Mesenchymal stem cell (in vitro differentiated cells and primary cell): ENCODE measurements around the gene METTL3.

Experiments used
- DNase-seq: peaks from one replicate; pipeline ENCODE4 v3.0.0-alpha.2; 2013
- H2AFZ ChIP-seq: one replicate; pipeline ENCODE4 v1.6.1; 2013; ENCODE audit warnings: low read depth, mild to moderate bottlenecking, control low read depth, inconsistent platforms, low read length, moderate library complexity
- H2AK5ac ChIP-seq: 2 replicates; pipeline ENCODE4 v1.6.1; 2013; ENCODE audit warnings: low read length, moderate library complexity, mild to moderate bottlenecking, inconsistent platforms; ENCODE audit not compliant: severe bottlenecking
- H2BK120ac ChIP-seq: one replicate; pipeline ENCODE4 v1.6.1; 2013; ENCODE audit warnings: low read depth, mild to moderate bottlenecking, inconsistent platforms, low read length, moderate library complexity
- H2BK12ac ChIP-seq, 2 experiments: one replicate each; pipeline ENCODE4 v1.6.1; 2013; ENCODE audit warnings: inconsistent platforms in 2 of 2, low read length in 2 of 2, mild to moderate bottlenecking in 2 of 2, moderate library complexity in 2 of 2, control low read depth in 1 of 2
- H2BK15ac ChIP-seq: one replicate; pipeline ENCODE4 v1.6.1; 2013; ENCODE audit warnings: mild to moderate bottlenecking, low read depth, inconsistent platforms; ENCODE audit not compliant: poor library complexity, severe bottlenecking
- H2BK5ac ChIP-seq: 2 replicates; pipeline ENCODE4 v1.6.1; 2013; ENCODE audit warnings: low read depth, mild to moderate bottlenecking, low read length, control low read depth, inconsistent platforms; ENCODE audit not compliant: poor library complexity, severe bottlenecking
- H3K14ac ChIP-seq, 2 experiments: one replicate each; pipeline ENCODE4 v1.6.1; 2013; ENCODE audit warnings: inconsistent platforms in 2 of 2, low read length in 2 of 2, control low read depth in 1 of 2, mild to moderate bottlenecking in 1 of 2, moderate library complexity in 1 of 2
- H3K18ac ChIP-seq, 2 experiments: one replicate each; pipeline ENCODE4 v1.6.1; 2013; ENCODE audit warnings: inconsistent platforms in 2 of 2, low read length in 2 of 2, control low read depth in 1 of 2, low read depth in 1 of 2, mild to moderate bottlenecking in 1 of 2
- H3K23ac ChIP-seq, 2 experiments: one replicate each; pipeline ENCODE4 v1.6.1; 2013; ENCODE audit warnings: inconsistent platforms in 2 of 2, low read length in 2 of 2, mild to moderate bottlenecking in 2 of 2, moderate library complexity in 2 of 2, control low read depth in 1 of 2
- H3K27ac ChIP-seq: 2 replicates; pipeline ENCODE4 v1.5.1; 2013; ENCODE audit warnings: mild to moderate bottlenecking, moderate library complexity, low read length, control low read depth, inconsistent platforms; ENCODE audit not compliant: poor library complexity, severe bottlenecking
- H3K27me3 ChIP-seq, 2 experiments: 2 replicates each; pipeline versions ENCODE4 v1.6.1 to v1.7.0; 2013; ENCODE audit warnings: low read length in 2 of 2, mild to moderate bottlenecking in 2 of 2, moderate library complexity in 2 of 2, control low read depth in 1 of 2, inconsistent platforms in 1 of 2; ENCODE audit not compliant: control insufficient read depth in 1 of 2, insufficient read depth in 1 of 2
- H3K36me3 ChIP-seq, 2 experiments: 2 replicates each; pipeline versions ENCODE4 v1.6.1 to v1.7.0; 2013; ENCODE audit warnings: low read length in 2 of 2, control low read depth in 1 of 2, inconsistent platforms in 1 of 2, low read depth in 1 of 2, mild to moderate bottlenecking in 1 of 2; ENCODE audit not compliant: insufficient read depth in 2 of 2, control insufficient read depth in 1 of 2
- H3K4ac ChIP-seq, 2 experiments: one replicate each; pipeline ENCODE4 v1.6.1; 2013; ENCODE audit warnings: inconsistent platforms in 2 of 2, low read length in 2 of 2, mild to moderate bottlenecking in 2 of 2, moderate library complexity in 2 of 2, control low read depth in 1 of 2, low read depth in 1 of 2
- H3K4me1 ChIP-seq: 2 replicates; pipeline ENCODE4 v1.6.1; 2013; ENCODE audit warnings: low read depth, low read length, control low read depth; ENCODE audit not compliant: control insufficient read depth, insufficient read depth
- H3K4me2 ChIP-seq: 2 replicates; pipeline ENCODE4 v1.6.1; 2013; ENCODE audit warnings: low read length, mild to moderate bottlenecking, inconsistent platforms; ENCODE audit not compliant: poor library complexity, severe bottlenecking
- H3K4me3 ChIP-seq, 2 experiments: 2 replicates each; pipeline versions ENCODE4 v1.5.1 to v1.7.0; 2013; ENCODE audit warnings: low read length in 2 of 2, mild to moderate bottlenecking in 2 of 2, control low read depth in 1 of 2, low read depth in 1 of 2; ENCODE audit not compliant: insufficient read depth in 1 of 2
- H3K79me1 ChIP-seq: replicated peaks from 2 replicates; pipeline ENCODE4 v1.6.1; 2013; ENCODE audit warnings: mild to moderate bottlenecking, control low read depth, low read length, inconsistent platforms; ENCODE audit not compliant: poor library complexity, severe bottlenecking
- H3K9ac ChIP-seq: 2 replicates; pipeline ENCODE4 v1.7.0; 2013; ENCODE audit warnings: mild to moderate bottlenecking, low read length, moderate library complexity
- H3K9me3 ChIP-seq: 2 replicates; pipeline ENCODE4 v1.7.0; 2013; ENCODE audit warnings: mild to moderate bottlenecking, low read length; ENCODE audit not compliant: control insufficient read depth
- H4K8ac ChIP-seq: one replicate; pipeline ENCODE4 v1.6.1; 2013; ENCODE audit warnings: inconsistent platforms, mild to moderate bottlenecking, low read length, moderate library complexity
- H4K91ac ChIP-seq: one replicate; pipeline ENCODE4 v1.6.1; 2013; ENCODE audit warnings: mild to moderate bottlenecking, low read length, inconsistent platforms
- WGBS: methylation state at CpG from one replicate; pipeline ENCODE4 v1.1.7; 2013; ENCODE audit warnings: mixed read lengths; 5-methylcytosine and 5-hydroxymethylcytosine counted together

The METTL3 gene

GRCh38 chr14:21543521-21543960 is 32.4 kb upstream of the METTL3 start:
- Histone ChIP-seq H3K18ac (no peak overlapping the region), H3K27me3 (peaks cover 16 to 21% of the 10 kb centered on the region in 2 experiments)
- 31% methylated on average over 5 of the region's 7 CpGs for WGBS

GRCh38 chr14:21541413-21542074 is 30.4 kb upstream of the METTL3 start:
- no peak overlapping the region for H3K9ac ChIP-seq
- H3K14ac ChIP-seq = no peak overlapping the region
- H4K8ac ChIP-seq = no peak overlapping the region
- no peaks in the 10 kb centered on the region for H3K79me1 ChIP-seq
- no peaks in the 10 kb centered on the region for H3K36me3 ChIP-seq
- no peak overlapping the region for H3K23ac ChIP-seq
- H3K4me2 ChIP-seq = no peak overlapping the region
- H2BK5ac ChIP-seq = no peak overlapping the region
- H3K9me3 ChIP-seq = no peaks in the 10 kb centered on the region
- H2BK15ac ChIP-seq = no peak overlapping the region
- no peak overlapping the region for H2AFZ ChIP-seq
- no peak overlapping the region for H2BK120ac ChIP-seq
- H3K18ac ChIP-seq = no peak overlapping the region
- no peak overlapping the region for H2BK12ac ChIP-seq
- no peak overlapping the region for H4K91ac ChIP-seq
- DNase-seq = no peak
- H3K4ac ChIP-seq = no peak overlapping the region
- H3K4me3 ChIP-seq = no peak overlapping the region
- 100% methylated on average over 4 of the region's 9 CpGs for WGBS
- no peak overlapping the region for H3K27ac ChIP-seq
- H3K27me3 ChIP-seq = peaks cover 34 to 39% of the 10 kb centered on the region in 2 experiments
- H2AK5ac ChIP-seq = no peak overlapping the region
- H3K4me1 ChIP-seq = peaks cover 3% of the 10 kb centered on the region

More at GRCh38 chr14:21543521-21543960, 32.4 kb upstream of the METTL3 start:
- no peaks in the 10 kb centered on the region for H3K36me3 ChIP-seq
- H3K4ac ChIP-seq = no peak overlapping the region
- no peak overlapping the region for H2AK5ac ChIP-seq
- no peak overlapping the region for H2BK12ac ChIP-seq
- H3K27ac ChIP-seq = no peak overlapping the region
- H3K79me1 ChIP-seq = no peaks in the 10 kb centered on the region
- H2BK120ac ChIP-seq = no peak overlapping the region
- no peak overlapping the region for H3K4me3 ChIP-seq
- H4K91ac ChIP-seq = no peak overlapping the region
- no peak overlapping the region for H3K23ac ChIP-seq
- DNase-seq = no peak
- no peaks in the 10 kb centered on the region for H3K9me3 ChIP-seq
- no peak overlapping the region for H3K14ac ChIP-seq
- no peak overlapping the region for H3K4me2 ChIP-seq
- no peak overlapping the region for H2BK15ac ChIP-seq
- no peak overlapping the region for H4K8ac ChIP-seq
- no peak overlapping the region for H2BK5ac ChIP-seq
- no peaks in the 10 kb centered on the region for H3K4me1 ChIP-seq
- H3K9ac ChIP-seq = no peak overlapping the region
- H2AFZ ChIP-seq = no peak overlapping the region

- Histone ChIP-seq H3K23ac (no peak overlapping the region), H3K9ac (no peak overlapping the region), H3K79me1 (no peaks in the 10 kb centered on the region), H3K4me3 (no peak overlapping the region), H2BK5ac (no peak overlapping the region), H3K18ac (no peak overlapping the region), H2BK15ac (no peak overlapping the region), H2BK12ac (no peak overlapping the region), H3K27me3 (peaks cover 56 to 59% of the 10 kb centered on the region in 2 experiments), H3K4me2 (no peak overlapping the region), H3K36me3 (no peaks in the 10 kb centered on the region), H3K27ac (no peak overlapping the region), H4K8ac (no peak overlapping the region), H2BK120ac (no peak overlapping the region), H3K9me3 (no peaks in the 10 kb centered on the region), H3K4ac (no peak overlapping the region), H4K91ac (no peak overlapping the region), H3K4me1 (peaks cover 6% of the 10 kb centered on the region), H3K14ac (no peak overlapping the region), H2AFZ (no peak overlapping the region), H2AK5ac (no peak overlapping the region)
- no peak for DNase-seq
- 0% methylated on average over 1 of the region's 3 CpGs for WGBS
These were observed 28.2 kb upstream of the METTL3 start for GRCh38 chr14:21539189-21539940.

- H3K14ac ChIP-seq = no peak overlapping the region
- no peak overlapping the region for H3K27ac ChIP-seq
- no peak overlapping the region for H3K18ac ChIP-seq
- no peak overlapping the region for H3K4ac ChIP-seq
- H3K9me3 ChIP-seq = no peaks in the 10 kb centered on the region
- peaks cover 64 to 69% of the 10 kb centered on the region in 2 experiments for H3K27me3 ChIP-seq
- H3K36me3 ChIP-seq = no peaks in the 10 kb centered on the region
- DNase-seq = no peak
- 4% methylated on average over 3 of the region's 3 CpGs for WGBS
- H3K79me1 ChIP-seq = no peaks in the 10 kb centered on the region
- no peak overlapping the region for H2BK120ac ChIP-seq
- H4K8ac ChIP-seq = no peak overlapping the region
- peak overlapping the region in 1 of 2 experiments; percentile 74 for H3K4me3 ChIP-seq
- H3K4me1 ChIP-seq = peaks cover 6% of the 10 kb centered on the region
- no peak overlapping the region for H2BK15ac ChIP-seq
- H2BK5ac ChIP-seq = no peak overlapping the region
- H2BK12ac ChIP-seq = no peak overlapping the region
- H4K91ac ChIP-seq = no peak overlapping the region
- no peak overlapping the region for H2AFZ ChIP-seq
- no peak overlapping the region for H3K23ac ChIP-seq
- peak overlapping the region; percentile 74 for H3K4me2 ChIP-seq
- H3K9ac ChIP-seq = peak overlapping the region; percentile 24
- H2AK5ac ChIP-seq = no peak overlapping the region
These were observed 25.9 kb upstream of the METTL3 start for GRCh38 chr14:21537090-21537424.
